ENCODE measurements around the gene NOSIP. TPM values are rescaled to one million over a fixed set of nuclear protein-coding genes. Genes with fewer than 3 reads are reported as not detected.

NOSIP gene
- total and polyA plus RNA-seq, 2 of the 4 experiments (the other 2 are of a cell fraction), result 118 to 138 TPM

DNA sequence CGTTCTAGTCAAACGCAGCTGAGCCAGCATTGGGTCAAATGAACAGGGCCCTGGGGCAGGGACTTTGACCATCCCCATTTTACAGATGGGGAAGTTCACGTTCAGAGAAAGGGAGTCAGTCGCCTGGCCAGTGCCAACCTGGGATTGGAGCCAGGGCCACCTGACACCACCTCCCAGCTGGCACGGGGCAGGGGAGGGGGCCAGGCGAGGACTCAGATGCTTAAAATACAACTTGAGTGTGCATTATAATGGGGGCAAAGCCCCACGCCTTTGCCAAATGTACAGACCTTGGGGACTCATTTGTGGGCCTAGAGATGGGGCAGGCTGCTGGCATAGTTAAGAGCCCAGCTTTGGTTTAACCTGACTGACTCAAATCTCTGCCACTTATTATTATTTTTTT is 25.2 kb upstream of the NOSIP start:
- H4K91ac ChIP-seq (ENCODE audit: insufficient read depth, low read depth, low read length), result no peak overlapping the region
- dilution Hi-C loops (cut with HindIII; ENCODE audit: low sequenced_read_pairs, unreplicated experiment), result no loop called here

More for the DNA sequence above, 25.2 kb upstream of the NOSIP start:
- no peak overlapping the region for H2BK120ac ChIP-seq (ENCODE audit: low read depth, low read length)
- H3K36me3 ChIP-seq (ENCODE audit: control insufficient read depth, insufficient read depth, low read length), result peaks cover 64% of the 10 kb centered on the region
- no peak overlapping the region for H2AK5ac ChIP-seq (ENCODE audit: low read depth, low read length)
- no peak overlapping the region for H3K18ac ChIP-seq (ENCODE audit: low read depth, low read length)
- POLR2A ChIA-PET (ENCODE audit: unreplicated experiment), result no interaction called here
- H3K4ac ChIP-seq (ENCODE audit: low read depth, low read length), result no peak overlapping the region
- no peak overlapping the region for H3K23ac ChIP-seq (ENCODE audit: low read depth, low read length)
- no peak overlapping the region for H3K56ac ChIP-seq (ENCODE audit: extremely low read depth, insufficient read depth, low read length)
- in situ Hi-C loops (cut with MboI; ENCODE audit: low sequenced_read_pairs) (no loop called here), intact Hi-C loops (cut with micrococcal nuclease) (no loop called here)
- no CpG with 5 or more reads among the region's 7 CpGs for WGBS, 2 experiments (ENCODE audit: extremely low coverage in 2 of 2, insufficient read length in 1 of 2)
- no peak overlapping the region for H2BK15ac ChIP-seq (ENCODE audit: low read depth, low read length)
- H2BK5ac ChIP-seq (ENCODE audit: low read depth, low read length, poor library complexity, severe bottlenecking), result no peak overlapping the region
- H3K79me1 ChIP-seq (ENCODE audit: low read depth in 1 of 2, low read length in 2 of 2), result peaks cover 19 to 70% of the 10 kb centered on the region in 2 experiments
- H2AFZ ChIP-seq (replicated peaks; ENCODE audit: low read length, poor library complexity), result no peak overlapping the region
- H3K9me3 ChIP-seq (ENCODE audit: control insufficient read depth, insufficient read depth, low read length), result no peaks in the 10 kb centered on the region
- CTCF ChIA-PET, result no interaction called here
- H3K4me1 ChIP-seq (ENCODE audit: control insufficient read depth, insufficient read depth, low read length), result no peaks in the 10 kb centered on the region
- no peaks in the 10 kb centered on the region; the same call in 1 of the 2 replicates for H3K9me1 ChIP-seq (ENCODE audit: insufficient read depth, low read length)
- H3K27ac ChIP-seq (ENCODE audit: insufficient read depth, low read length), result no peak overlapping the region
- BruUV-seq (replicated peaks), result no TSS peak
- H2AK9ac ChIP-seq (replicated peaks; ENCODE audit: low read depth, low read length, poor library complexity), result no peak overlapping the region
- no peak overlapping the region for H4K5ac ChIP-seq (ENCODE audit: low read depth, low read length)
- H4K20me1 ChIP-seq (ENCODE audit: insufficient read depth, low read length), result peaks cover 39% of the 10 kb centered on the region
- H3K9ac ChIP-seq (ENCODE audit: low read depth, low read length), result no peak overlapping the region
- no peak overlapping the region for H3K14ac ChIP-seq (replicated peaks; ENCODE audit: low read depth, low read length)
- H3K4me2 ChIP-seq (ENCODE audit: low read depth, low read length), result no peak overlapping the region
- no peak overlapping the region for H2BK20ac ChIP-seq (ENCODE audit: low read depth, low read length)
- no peak overlapping the region for H4K8ac ChIP-seq (ENCODE audit: low read depth in 2 of 2, low read length in 2 of 2)
- ATAC-seq (ENCODE audit: low read depth) (no peak), DNase-seq (no peak)
- no peak overlapping the region for H3K4me3 ChIP-seq (ENCODE audit: insufficient read depth, low read depth, low read length)
- TF ChIP-seq USF2 (IDR thresholded peaks at IDR 0.05; ENCODE audit: low read depth, low read length) (no peak), RAD21 (IDR thresholded peaks at IDR 0.05; ENCODE audit: low read length) (no peak), MAFK (IDR thresholded peaks at IDR 0.05; ENCODE audit: low read depth, low read length) (no peak), RCOR1 (IDR thresholded peaks at IDR 0.05; ENCODE audit: insufficient replicate concordance, low read length) (no peak), FOS (IDR thresholded peaks at IDR 0.05; ENCODE audit: low read depth, low read length) (no peak)
- H3K27me3 ChIP-seq (ENCODE audit: control insufficient read depth, insufficient read depth, low read length), result no peaks in the 10 kb centered on the region

Measured in IMR-90 (cell line).